Mesendoderm (in vitro differentiated cells): ENCODE data around the gene ZNF526.

ENCODE experiments used
- DNase-seq: peaks from one replicate; pipeline ENCODE4 v3.0.0; 2013
- H2AK5ac ChIP-seq: 2 replicates; pipeline ENCODE4 v1.6.1; 2013; ENCODE audit warnings: low read length, inconsistent platforms
- H2BK120ac ChIP-seq: 2 replicates; pipeline ENCODE4 v1.6.1; 2013; ENCODE audit warnings: low read depth, mild to moderate bottlenecking, low read length, moderate library complexity, mixed read lengths
- H2BK15ac ChIP-seq: replicated peaks from 2 replicates; pipeline ENCODE4 v1.6.1; 2013; ENCODE audit warnings: low read depth, mild to moderate bottlenecking, moderate library complexity
- H2BK5ac ChIP-seq: 2 replicates; pipeline ENCODE4 v1.6.1; 2013; ENCODE audit warnings: low read length, inconsistent platforms
- H3K18ac ChIP-seq: 2 replicates; pipeline ENCODE4 v1.6.1; 2013; ENCODE audit warnings: mild to moderate bottlenecking, low read length, mixed read lengths
- H3K23ac ChIP-seq: one replicate; pipeline ENCODE4 v1.6.1; 2013; ENCODE audit warnings: low read length
- H3K27ac ChIP-seq: 2 replicates; pipeline ENCODE4 v1.5.1; 2013; ENCODE audit warnings: low read depth, mild to moderate bottlenecking, inconsistent platforms, low read length, moderate library complexity
- H3K27me3 ChIP-seq: 2 replicates; pipeline ENCODE4 v1.6.1; 2013; ENCODE audit warnings: low read length, control low read depth, mild to moderate bottlenecking, inconsistent platforms; ENCODE audit not compliant: insufficient read depth, poor library complexity
- H3K36me3 ChIP-seq: 2 replicates; pipeline ENCODE4 v1.6.1; 2013; ENCODE audit warnings: low read length, inconsistent platforms; ENCODE audit not compliant: control insufficient read depth, insufficient read depth
- H3K4ac ChIP-seq: one replicate; pipeline ENCODE4 v1.6.1; 2013; ENCODE audit warnings: low read depth, mild to moderate bottlenecking, low read length, moderate library complexity
- H3K4me1 ChIP-seq: 2 replicates; pipeline ENCODE4 v1.6.1; 2013; ENCODE audit warnings: low read depth, low read length, inconsistent platforms; ENCODE audit not compliant: control insufficient read depth
- H3K4me2 ChIP-seq: 2 replicates; pipeline ENCODE4 v1.6.1; 2013; ENCODE audit warnings: low read length
- H3K4me3 ChIP-seq: 2 replicates; pipeline ENCODE4 v1.5.1; 2013; ENCODE audit warnings: mild to moderate bottlenecking, low read length
- H3K56ac ChIP-seq: one replicate; pipeline ENCODE4 v1.6.1; 2013; ENCODE audit warnings: low read length
- H3K79me1 ChIP-seq: 2 replicates; pipeline ENCODE4 v1.6.1; 2013; ENCODE audit warnings: low read length, inconsistent platforms
- H3K79me2 ChIP-seq: 2 replicates; pipeline ENCODE4 v1.6.1; 2013; ENCODE audit warnings: mild to moderate bottlenecking, low read length; ENCODE audit not compliant: control insufficient read depth, insufficient read depth
- H3K9ac ChIP-seq: 2 replicates; pipeline ENCODE4 v1.6.1; 2013; ENCODE audit warnings: low read length, inconsistent platforms
- H4K5ac ChIP-seq: one replicate; pipeline ENCODE4 v1.6.1; 2013; ENCODE audit warnings: low read length
- H4K8ac ChIP-seq: one replicate; pipeline ENCODE4 v1.6.1; 2013; ENCODE audit warnings: low read depth, mild to moderate bottlenecking, control low read depth, low read length, moderate library complexity
- WGBS: extraction: QIAGEN DNeasy Blood & Tissue Kit; methylation state at CpG from one replicate; pipeline ENCODE4 v1.1.7; 2013; ENCODE audit warnings: low lambda C conversion rate, missing lambda C conversion rate; ENCODE audit not compliant: insufficient coverage; ENCODE audit errors: extremely low coverage; 5-methylcytosine and 5-hydroxymethylcytosine counted together

ZNF526 gene

DNA sequence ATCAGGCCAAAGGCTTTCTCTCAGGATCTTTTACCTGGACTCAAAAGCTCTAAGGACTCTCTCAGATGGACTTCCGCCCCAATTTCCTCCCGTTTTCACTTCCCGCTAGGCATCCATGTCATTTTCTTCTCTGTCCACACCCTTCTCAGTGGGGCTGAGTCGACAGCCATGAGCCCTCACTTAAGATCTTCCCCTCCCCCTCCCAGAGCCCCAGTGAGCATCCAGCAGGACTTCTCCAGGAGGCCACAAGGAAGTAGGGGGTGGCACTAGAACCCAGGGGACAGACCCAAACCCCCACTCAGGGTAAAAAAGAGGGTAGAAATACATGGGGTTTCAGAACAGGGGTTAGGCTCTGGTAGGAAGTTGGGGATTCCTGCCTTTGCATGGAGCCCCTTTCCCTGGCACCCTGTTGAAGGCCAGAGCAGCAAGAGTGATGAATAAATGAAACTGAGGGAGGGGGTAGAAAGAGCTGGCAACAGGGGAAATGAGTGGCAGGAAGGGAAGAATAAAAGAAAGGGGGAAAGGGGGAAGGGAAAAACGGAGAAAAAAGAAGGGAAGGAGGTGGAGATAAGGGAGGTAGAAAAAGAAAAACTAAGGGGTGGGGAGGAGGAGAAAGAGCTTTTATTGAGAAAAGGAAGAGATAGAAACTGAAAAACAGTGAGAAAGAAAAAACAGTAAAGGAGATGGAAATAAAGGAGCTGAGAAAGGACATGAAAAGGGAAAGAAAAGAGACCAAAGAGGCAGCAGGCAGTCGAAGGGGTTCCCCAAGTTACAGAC lies 45.0 kb upstream of the ZNF526 start:
- WGBS, result no CpG with 5 or more reads among the region's 6 CpGs
- no peak overlapping the region for H3K23ac ChIP-seq
- DNase-seq, result no peak
- no peak overlapping the region for H3K4me3 ChIP-seq
- no peak overlapping the region for H3K27ac ChIP-seq
- H3K4me1 ChIP-seq, result no peaks in the 10 kb centered on the region
- no peak overlapping the region for H2AK5ac ChIP-seq
- no peak overlapping the region for H3K4ac ChIP-seq
- no peaks in the 10 kb centered on the region for H3K36me3 ChIP-seq
- H3K27me3 ChIP-seq, result peaks cover 37% of the 10 kb centered on the region
- no peak overlapping the region for H2BK15ac ChIP-seq
- no peak overlapping the region for H4K5ac ChIP-seq
- H3K9ac ChIP-seq, result no peak overlapping the region
- no peak overlapping the region for H3K4me2 ChIP-seq
- no peak overlapping the region for H4K8ac ChIP-seq
- H3K56ac ChIP-seq, result no peak overlapping the region
- H2BK5ac ChIP-seq, result no peak overlapping the region
- no peak overlapping the region for H2BK120ac ChIP-seq
- H3K18ac ChIP-seq, result no peak overlapping the region
- H3K79me2 ChIP-seq, result no peaks in the 10 kb centered on the region
- no peaks in the 10 kb centered on the region for H3K79me1 ChIP-seq

- H3K56ac ChIP-seq, result no peak overlapping the region
- no CpG with 5 or more reads among the region's 34 CpGs for WGBS
- H3K4me2 ChIP-seq, result peak overlapping the region; percentile 53
- H4K8ac ChIP-seq, result no peak overlapping the region
- H3K23ac ChIP-seq, result no peak overlapping the region
- no peak overlapping the region for H2BK15ac ChIP-seq
- DNase-seq, result peak; percentile 36
- no peaks in the 10 kb centered on the region for H3K4me1 ChIP-seq
- H3K36me3 ChIP-seq, result no peaks in the 10 kb centered on the region
- no peak overlapping the region for H2AK5ac ChIP-seq
- peak overlapping the region; percentile 13 for H3K9ac ChIP-seq
- H3K4ac ChIP-seq, result no peak overlapping the region
- H3K18ac ChIP-seq, result no peak overlapping the region
- no peak overlapping the region for H3K4me3 ChIP-seq
- H3K27me3 ChIP-seq, result peaks cover 37% of the 10 kb centered on the region
- no peak overlapping the region for H4K5ac ChIP-seq
- H2BK5ac ChIP-seq, result no peak overlapping the region
- no peak overlapping the region for H2BK120ac ChIP-seq
- no peak overlapping the region for H3K27ac ChIP-seq
- no peaks in the 10 kb centered on the region for H3K79me1 ChIP-seq
- H3K79me2 ChIP-seq, result no peaks in the 10 kb centered on the region
These were observed 44.0 kb upstream of the ZNF526 start for GRCh38 chr19:42175952-42176648.

GRCh38 chr19:42176649-42176989 lies 43.5 kb upstream of the ZNF526 start:
- Histone ChIP-seq H3K36me3 (no peaks in the 10 kb centered on the region), H3K4me2 (peak overlapping the region; percentile 53), H3K9ac (no peak overlapping the region), H2BK5ac (no peak overlapping the region), H2AK5ac (no peak overlapping the region), H3K79me1 (no peaks in the 10 kb centered on the region), H3K27ac (no peak overlapping the region), H2BK120ac (no peak overlapping the region), H3K4ac (no peak overlapping the region), H3K23ac (no peak overlapping the region), H3K4me1 (no peaks in the 10 kb centered on the region), H3K18ac (no peak overlapping the region), H3K4me3 (no peak overlapping the region), H3K79me2 (no peaks in the 10 kb centered on the region), H3K27me3 (peaks cover 37% of the 10 kb centered on the region), H4K8ac (no peak overlapping the region), H2BK15ac (no peak overlapping the region), H3K56ac (no peak overlapping the region), H4K5ac (no peak overlapping the region)
- DNase-seq, result no peak
- WGBS, result no CpG with 5 or more reads among the region's 31 CpGs

- H3K79me2 ChIP-seq, result no peaks in the 10 kb centered on the region
- no peak overlapping the region for H3K9ac ChIP-seq
- no peak overlapping the region for H2BK120ac ChIP-seq
- H3K79me1 ChIP-seq, result no peaks in the 10 kb centered on the region
- WGBS, result no CpG with 5 or more reads among the region's 66 CpGs
- DNase-seq, result peak; percentile 88
- no peak overlapping the region for H3K27ac ChIP-seq
- H2BK15ac ChIP-seq, result no peak overlapping the region
- H4K5ac ChIP-seq, result no peak overlapping the region
- no peak overlapping the region for H3K56ac ChIP-seq
- H3K23ac ChIP-seq, result no peak overlapping the region
- no peak overlapping the region for H2AK5ac ChIP-seq
- no peak overlapping the region for H3K18ac ChIP-seq
- H3K4ac ChIP-seq, result no peak overlapping the region
- no peaks in the 10 kb centered on the region for H3K36me3 ChIP-seq
- no peak overlapping the region for H4K8ac ChIP-seq
- H2BK5ac ChIP-seq, result no peak overlapping the region
- H3K4me3 ChIP-seq, result no peak overlapping the region
- H3K4me2 ChIP-seq, result peak overlapping the region; percentile 18
- no peaks in the 10 kb centered on the region for H3K4me1 ChIP-seq
- H3K27me3 ChIP-seq, result peaks cover 39% of the 10 kb centered on the region
These were observed 43.0 kb upstream of the ZNF526 start for GRCh38 chr19:42176990-42177685.

DNA sequence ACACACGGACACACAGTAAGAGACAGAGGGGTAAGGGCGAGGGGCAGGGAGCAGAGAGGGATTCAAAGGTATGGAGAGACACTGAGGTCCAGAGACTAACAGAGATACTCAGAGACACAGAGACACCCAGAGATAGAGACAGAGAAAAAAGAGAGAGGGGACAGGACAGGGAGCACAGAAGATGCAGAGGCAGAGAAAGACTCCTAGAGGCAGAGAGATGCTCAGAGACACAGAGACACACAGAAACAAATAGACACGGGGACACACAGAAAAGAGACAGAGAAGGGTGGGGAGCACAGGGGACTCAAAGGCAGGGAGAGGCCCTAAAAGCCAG lies 42.5 kb upstream of the ZNF526 start:
- Histone ChIP-seq H3K9ac (no peak overlapping the region), H2AK5ac (no peak overlapping the region), H2BK15ac (no peak overlapping the region), H4K5ac (no peak overlapping the region), H3K56ac (no peak overlapping the region), H3K27me3 (peaks cover 39% of the 10 kb centered on the region), H3K18ac (no peak overlapping the region), H3K36me3 (no peaks in the 10 kb centered on the region), H3K79me1 (no peaks in the 10 kb centered on the region), H4K8ac (no peak overlapping the region), H3K4me1 (no peaks in the 10 kb centered on the region), H2BK5ac (no peak overlapping the region), H3K4me3 (no peak overlapping the region), H3K4ac (no peak overlapping the region), H3K23ac (no peak overlapping the region), H3K4me2 (no peak overlapping the region), H3K79me2 (no peaks in the 10 kb centered on the region), H2BK120ac (no peak overlapping the region), H3K27ac (no peak overlapping the region)
- WGBS, result no CpG with 5 or more reads among the region's 3 CpGs
- DNase-seq, result no peak
